Nucleus accumbens (tissue), 56 donors: ENCODE data around the gene CABP2.
"Not testable (repeated sequence)": the region's sequence is repeated elsewhere in the genome, so short reads cannot be mapped to it uniquely, and the experiment has no call there.

Experiments
- DNase-seq, 56 donors: peaks; one replicate each; lab custom pipeline; 2025; lab: John Stamatoyannopoulos, UW

The CABP2 gene

DNA sequence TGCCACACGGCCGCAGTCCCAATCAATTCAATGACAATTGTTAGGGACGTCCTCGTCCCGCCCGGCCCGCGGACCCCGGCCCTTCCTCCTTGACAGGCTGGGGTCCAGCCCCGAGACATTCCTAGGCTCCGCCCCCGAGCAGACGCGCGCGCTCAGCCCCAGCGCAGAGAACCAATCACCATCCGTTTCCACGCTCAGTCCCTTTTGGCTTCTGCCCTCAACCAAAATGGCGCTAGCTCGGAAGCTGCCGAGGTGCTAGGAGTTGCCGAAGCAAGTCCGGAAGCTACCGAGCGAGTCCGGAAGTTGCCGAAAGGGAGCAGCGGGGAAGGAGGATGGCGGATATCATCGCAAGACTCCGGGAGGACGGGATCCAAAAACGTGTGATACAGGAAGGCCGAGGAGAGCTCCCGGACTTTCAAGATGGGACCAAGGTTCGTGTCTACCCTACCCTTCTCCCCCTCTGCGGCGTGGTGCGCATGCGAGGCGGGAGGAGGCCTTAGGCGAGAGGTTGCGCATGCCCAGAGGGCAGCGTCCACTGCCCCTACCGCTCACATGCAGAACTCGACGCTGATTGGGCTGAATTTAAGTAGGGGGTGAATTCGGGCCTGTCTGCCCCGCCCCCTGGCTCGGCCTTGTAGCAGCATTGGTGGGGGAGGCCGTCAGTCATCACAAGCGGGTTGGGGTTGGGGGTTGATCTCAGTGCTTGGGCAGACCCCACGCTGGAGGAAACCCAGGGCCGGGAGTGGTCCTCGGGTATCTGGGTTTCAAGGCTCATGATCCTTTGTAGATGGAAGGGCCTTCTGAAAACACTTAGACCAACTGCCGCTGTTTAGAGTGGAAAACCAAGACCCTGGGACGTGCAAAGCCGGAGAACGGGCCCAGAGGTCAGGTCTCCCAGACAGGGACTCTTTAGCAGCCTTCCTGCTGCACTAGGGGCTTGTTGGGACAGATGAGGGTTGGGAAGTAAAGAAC is 40.1 kb downstream of the CABP2 start, which contains the start of gene AIP:
Gene AIP, plus strand, starts transcription at position 200 of the 972 bp plus-strand sequence. Its CDS starts 133 bp downstream, at position 333.
- peak; percentile 75 to 100 (median 97) for DNase-seq

DNA sequence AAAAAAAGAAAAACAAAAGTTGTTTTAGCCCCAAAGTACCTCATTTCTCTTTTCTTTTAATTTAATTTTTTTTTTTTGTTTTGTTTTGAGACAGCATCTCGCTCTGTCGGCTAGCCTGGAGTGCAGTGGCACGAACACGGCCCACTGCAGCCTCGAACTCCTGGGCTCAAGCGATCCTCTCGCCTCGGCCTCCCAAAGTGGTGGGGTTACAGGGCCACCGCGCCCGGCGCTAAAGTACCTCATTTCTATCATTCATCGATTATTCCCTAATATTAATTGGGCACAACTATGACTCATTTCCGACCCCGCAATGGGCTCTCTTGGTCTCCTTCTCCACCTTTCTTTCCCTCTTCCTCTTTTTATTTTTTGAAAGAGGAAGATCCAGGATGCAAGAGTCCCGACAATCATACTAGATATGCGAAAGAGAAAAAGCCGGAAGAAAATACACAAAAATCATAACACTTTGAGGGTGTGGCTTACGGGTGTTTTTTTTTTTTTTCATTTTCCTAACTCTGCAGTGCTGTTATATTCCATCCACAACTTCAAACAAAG is 40.9 kb downstream of the CABP2 start:
- no peak for DNase-seq

DNA sequence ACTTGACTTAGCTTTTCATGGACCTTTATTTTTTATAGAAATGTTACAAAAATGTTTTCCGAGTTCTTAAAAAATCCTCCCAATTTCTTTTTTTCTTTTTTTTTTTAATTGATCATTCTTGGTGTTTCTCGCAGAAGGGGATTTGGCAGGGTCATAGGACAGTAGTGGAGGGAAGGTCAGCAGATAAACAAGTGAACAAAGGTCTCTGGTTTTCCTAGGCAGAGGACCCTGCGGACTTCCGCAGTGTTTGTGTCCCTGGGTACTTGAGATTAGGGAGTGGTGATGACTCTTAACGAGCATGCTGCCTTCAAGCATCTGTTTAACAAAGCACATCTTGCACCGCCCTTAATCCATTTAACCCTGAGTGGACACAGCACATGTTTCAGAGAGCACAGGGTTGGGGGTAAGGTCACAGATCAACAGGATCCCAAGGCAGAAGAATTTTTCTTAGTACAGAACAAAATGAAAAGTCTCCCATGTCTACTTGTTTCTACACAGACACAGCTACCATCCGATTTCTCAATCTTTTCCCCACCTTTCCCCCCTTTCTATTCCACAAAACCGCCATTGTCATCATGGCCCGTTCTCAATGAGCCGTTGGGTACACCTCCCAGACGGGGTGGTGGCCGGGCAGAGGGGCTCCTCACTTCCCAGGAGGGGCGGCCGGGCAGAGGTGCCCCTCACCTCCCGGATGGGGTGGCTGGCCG is 45.7 kb downstream of the CABP2 start:
- not testable (repeated sequence) for DNase-seq

DNA sequence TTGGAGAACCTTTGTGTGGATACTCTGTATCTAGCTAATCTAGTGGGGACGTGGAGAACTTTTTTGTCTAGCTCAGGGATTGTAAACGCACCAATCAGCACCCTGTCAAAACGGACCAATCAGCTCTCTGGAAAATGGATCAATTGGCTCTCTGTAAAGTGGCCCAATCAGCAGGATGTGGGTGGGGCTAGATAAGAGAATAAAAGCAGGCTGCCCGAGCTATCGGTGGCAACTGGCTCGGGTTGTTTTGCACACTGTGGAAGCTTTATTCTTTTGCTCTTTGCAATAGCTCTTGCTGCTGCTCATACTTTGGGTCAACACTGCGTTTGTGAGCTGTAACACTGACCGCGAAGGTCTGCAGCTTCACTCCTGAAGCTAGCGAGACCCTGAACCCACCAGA is 46.6 kb downstream of the CABP2 start:
- not testable (repeated sequence) for DNase-seq

DNA sequence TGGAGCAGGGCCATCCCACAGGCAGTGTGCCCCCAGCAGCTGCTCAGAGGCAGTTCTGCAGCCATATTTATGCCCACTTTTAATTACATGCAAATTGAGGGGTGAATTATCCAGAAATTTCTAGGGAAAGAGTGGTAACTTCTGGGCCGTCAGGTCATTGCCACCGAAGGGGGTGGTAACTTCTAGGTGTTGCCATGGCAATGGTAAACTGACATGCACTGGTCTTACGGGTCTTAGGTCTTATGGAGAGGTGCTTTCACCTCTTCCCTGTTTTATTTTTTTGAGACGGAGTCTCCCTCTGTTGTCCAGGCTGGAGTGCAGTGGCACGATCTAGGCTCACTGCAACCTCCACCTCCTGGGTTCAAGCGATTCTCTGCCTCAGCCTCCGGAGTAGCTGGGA is 50.4 kb downstream of the CABP2 start:
- DNase-seq = no peak

DNA sequence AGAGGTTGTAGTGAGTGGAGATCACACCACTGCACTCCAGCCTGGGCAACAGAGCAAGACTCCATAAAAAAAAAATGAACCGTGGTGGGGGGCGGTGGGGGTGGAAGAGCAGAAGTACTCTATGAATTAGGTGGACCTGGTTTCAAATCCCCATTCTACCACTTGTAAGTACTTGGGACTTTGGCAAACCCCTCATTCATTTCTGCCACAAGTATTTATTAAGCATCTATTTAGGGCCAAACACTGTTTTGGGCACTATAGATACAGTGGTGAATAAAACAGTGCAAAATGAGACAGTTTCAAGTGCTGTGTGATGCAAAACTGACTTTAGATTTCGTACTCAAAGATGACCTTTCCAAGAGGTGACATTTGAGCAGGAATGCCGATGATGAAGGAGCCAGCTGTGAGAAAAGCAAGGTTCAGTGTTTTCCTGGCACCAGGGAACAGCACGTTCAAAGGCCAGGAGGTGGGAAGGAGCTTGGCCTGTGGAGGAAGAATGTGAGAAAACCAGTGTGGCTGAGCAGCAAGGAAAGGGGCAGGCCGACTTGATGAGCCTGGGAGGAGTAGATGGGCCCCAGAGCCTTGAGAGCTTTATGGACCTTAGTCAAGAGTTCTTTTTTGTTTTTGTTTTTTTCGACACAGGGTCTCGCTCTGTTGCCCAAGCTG is 52.8 kb downstream of the CABP2 start:
- no peak for DNase-seq

DNA sequence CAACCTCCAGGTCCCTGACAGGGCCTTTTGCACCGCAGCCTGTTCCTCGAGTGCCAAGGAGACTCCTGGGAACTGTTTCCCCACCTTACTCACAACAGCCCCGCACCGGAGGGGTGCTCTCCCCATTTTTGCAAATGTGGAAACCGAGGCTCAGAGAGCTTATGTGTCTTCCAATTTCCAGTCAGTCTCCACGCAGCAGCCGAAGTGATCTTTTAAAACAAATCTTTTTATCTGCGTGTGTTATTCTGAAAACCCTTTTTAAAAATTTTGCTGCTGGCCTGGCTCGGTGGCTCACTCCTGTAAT is 53.8 kb downstream of the CABP2 start:
- no peak for DNase-seq
